GM21528 (cell line): ENCODE measurements around the gene B4GALNT3.

Source experiments
- ATAC-seq: cut with Tn5 transposase; IDR thresholded peaks from one replicate; pipeline ENCODE4 v1.9.1; 2021; ENCODE audit warnings: mild to moderate bottlenecking, moderate library complexity; ENCODE audit not compliant: unreplicated experiment, low FRiP score

B4GALNT3 gene

GRCh38 chr12:535396-535795 is 75.7 kb downstream of the B4GALNT3 start:
- no peak for ATAC-seq

GRCh38 chr12:536751-537245 is 77.1 kb downstream of the B4GALNT3 start:
- ATAC-seq = no peak

GRCh38 chr12:537772-538171 is 78.0 kb downstream of the B4GALNT3 start:
- ATAC-seq = no peak

DNA sequence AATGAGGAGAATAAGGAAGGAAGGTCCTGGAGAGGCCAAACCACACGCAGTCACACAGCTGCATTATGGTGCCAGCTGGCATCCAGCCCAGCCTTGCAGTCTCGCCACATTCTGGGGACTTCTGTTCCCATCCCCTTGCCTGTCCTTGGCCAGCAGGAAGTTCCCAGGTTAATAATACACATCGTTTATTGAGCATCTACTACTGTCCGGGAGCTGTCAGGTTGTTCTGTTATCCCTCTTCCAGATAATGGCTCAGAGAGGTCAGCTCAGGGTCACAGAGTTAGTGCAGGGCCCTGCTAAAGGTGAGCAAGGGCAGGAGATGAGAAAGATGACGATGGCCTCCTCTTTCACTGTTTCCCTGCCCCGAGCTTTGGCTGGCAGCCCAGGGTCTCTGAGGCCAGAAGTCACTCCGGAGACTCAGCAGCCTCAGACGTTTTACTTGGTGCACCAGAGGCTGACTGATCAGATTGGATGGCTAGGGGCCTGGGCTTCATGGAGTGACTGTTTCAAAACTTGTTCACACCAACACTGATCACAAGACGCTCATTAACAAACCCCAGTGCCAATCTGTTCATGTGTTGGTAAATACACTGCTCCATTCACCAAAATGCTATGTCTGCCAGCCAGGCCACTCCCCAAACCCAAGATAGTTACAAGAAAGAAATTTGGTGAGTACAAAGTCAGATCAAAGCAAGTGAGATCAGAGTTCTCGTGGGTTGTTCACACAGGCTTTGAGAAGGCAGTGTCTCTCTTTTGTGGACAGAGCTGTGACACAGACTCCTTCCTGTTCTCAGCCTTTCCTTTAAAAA is 79.2 kb downstream of the B4GALNT3 start:
- no peak for ATAC-seq

GRCh38 chr12:539540-540310 is 80.0 kb downstream of the B4GALNT3 start:
- no peak for ATAC-seq

DNA sequence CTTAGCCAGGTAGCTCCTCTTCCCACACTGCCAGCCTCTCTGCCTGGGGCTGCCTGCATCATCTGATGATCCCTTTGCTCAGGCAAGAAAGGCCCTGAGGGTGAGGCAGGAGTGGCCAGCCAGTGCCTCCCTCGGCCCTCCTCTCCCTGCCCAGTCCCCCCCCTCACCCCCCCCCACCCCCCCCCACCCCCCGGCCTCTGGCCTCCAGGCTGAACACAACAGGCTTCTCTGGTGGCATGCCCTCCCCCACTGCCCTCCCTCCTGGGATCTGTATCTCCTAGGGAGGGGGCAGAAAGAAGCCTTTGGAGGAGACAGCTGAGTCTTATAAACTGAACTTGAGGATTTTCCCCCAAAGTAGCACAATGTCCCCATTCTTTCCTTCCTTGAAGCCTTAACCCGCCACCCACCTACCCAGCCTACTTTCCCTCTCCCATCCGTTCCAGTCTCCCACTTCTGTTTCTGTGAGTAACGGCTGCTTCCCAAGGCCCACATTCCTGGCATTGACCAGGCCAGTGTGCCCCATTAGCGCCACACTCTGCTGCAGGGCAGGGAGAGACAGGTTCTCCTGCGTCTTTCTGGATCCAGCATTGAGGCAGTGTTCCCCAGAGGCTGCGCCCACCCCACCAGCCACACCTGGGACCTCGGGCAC is 82.1 kb downstream of the B4GALNT3 start:
- ATAC-seq = no peak

GRCh38 chr12:542395-543113 is 82.8 kb downstream of the B4GALNT3 start:
- no peak for ATAC-seq

- ATAC-seq = no peak
Measured at GRCh38 chr12:543114-543451, 83.3 kb downstream of the B4GALNT3 start.

- no peak for ATAC-seq
Measured at GRCh38 chr12:544142-544541, 84.4 kb downstream of the B4GALNT3 start.

DNA sequence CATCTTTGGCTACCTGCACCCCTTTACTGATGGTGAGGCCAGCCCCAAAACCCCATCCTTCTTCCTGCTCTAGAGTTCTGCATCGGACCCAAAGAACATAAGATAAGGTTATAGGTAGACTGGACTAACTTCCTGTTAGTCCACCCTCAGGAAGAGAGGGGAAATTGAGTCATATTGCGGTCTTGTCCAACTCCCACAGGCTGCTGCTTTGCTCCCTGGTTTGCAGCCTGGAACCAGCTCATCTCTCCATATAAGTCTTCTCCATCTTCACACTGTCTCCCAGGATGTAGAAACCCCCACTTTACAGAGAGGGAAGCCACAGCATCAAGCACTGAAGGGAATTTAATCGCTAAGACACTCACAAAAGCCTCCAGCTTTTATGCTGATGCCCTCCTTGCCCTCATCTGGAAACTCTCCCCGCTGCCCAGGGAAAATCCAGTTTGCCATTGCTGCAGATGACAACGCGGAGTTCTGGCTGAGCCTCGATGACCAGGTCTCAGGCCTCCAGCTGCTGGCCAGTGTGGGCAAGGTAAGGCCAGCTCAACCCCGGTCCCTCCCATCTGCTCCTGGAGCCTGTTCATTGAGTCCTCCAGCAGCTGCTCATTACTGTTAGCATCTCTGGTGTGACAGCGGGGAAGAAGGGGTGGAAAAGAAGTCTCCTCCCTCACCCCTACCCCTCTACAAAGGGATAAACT is 85.3 kb downstream of the B4GALNT3 start:
- no peak for ATAC-seq

DNA sequence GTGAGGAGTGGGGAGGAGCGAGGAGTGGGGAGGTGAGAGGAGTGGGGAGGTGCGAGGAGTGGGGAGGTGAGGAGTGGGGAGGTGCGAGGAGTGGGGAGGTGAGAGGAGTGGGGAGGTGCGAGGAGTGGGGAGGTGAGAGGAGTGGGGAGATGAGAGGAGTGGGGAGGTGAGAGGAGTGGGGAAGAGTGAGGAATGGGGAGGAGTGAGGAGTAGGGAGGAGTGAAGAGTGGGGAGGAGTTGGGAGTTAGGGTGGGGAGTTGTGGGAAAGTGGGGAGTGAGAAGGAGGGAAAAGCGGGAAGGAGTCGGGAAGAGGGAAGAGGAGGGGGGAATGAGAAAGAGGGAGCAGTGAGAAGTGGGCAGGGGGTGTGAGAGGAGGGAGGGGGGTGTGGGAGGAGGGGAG is 86.1 kb downstream of the B4GALNT3 start:
- no peak for ATAC-seq

DNA sequence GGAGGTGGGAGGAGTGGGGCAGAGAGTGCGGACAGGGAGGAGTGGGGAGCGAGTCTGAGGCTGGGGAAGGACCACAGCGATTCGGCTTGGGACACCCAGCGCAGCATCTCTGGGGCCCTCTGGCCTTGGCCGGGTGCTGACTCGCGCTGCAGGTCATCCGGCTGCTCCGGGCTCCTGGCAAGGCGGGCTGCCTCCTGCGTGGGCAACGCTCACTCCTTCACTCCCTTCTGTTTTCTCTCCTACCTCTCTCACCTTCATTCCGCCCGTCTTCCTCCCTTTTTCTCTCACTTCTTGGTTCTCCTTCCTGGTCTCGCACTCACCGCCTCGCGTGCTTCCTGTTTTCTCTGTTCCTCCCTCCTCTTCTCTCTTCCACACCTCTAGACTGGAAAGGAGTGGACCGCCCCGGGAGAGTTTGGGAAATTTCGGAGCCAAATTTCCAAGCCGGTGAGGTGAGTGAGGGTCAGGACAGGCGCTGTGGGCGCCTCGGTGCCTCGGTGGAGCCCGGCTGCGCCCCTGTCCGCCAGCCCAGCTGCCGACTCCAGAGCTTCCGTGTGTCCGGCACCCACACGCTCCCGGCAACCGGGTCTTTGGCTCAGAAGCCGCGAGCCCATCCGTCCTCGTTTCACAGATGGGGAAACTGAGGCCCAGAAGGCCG is 86.7 kb downstream of the B4GALNT3 start:
- ATAC-seq = no peak

DNA sequence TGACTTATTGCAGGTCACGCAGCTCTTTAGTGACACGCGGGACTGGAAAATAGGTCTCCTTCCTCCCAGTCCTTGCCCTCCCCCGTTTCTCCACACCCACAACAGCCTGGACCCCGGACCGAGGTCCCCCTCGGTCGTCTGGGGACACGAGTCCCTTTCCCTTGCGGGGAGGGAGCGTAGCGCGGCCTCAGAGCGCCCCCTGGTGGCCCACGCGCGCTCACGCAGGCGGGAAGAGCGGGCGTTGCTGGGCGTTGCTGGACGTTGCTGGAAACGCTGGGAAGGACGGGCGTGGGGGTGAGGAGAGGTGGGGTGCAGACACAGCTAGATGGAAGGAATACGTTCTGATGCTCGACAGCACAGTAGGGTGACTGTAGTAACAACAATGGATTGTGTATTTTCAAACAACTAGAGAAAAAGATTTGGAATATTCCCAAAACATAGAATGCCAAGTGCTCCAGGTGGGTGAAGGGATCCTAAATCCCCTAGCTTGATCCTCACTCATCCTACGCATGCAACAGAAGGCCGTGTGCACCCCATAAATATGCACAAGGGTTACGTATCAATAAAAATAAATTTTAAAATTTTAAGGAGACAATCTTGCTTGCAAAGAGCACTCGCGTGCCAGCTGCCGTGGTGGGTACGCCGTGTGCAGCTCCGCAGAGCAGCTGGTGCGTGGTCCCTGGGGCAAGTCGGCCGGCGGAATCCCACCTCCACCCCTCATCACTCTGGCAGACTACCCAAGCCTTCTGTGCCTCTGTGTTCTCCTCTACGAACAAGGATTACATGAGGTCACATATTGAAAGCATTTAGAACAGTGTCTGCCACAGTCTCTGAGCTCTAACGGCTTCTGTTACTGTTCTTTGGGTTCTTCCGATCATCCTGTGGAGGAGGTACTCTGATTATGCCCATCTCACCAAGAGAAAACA is 87.4 kb downstream of the B4GALNT3 start:
- no peak for ATAC-seq

GRCh38 chr12:547883-548470 is 88.2 kb downstream of the B4GALNT3 start:
- no peak for ATAC-seq

DNA sequence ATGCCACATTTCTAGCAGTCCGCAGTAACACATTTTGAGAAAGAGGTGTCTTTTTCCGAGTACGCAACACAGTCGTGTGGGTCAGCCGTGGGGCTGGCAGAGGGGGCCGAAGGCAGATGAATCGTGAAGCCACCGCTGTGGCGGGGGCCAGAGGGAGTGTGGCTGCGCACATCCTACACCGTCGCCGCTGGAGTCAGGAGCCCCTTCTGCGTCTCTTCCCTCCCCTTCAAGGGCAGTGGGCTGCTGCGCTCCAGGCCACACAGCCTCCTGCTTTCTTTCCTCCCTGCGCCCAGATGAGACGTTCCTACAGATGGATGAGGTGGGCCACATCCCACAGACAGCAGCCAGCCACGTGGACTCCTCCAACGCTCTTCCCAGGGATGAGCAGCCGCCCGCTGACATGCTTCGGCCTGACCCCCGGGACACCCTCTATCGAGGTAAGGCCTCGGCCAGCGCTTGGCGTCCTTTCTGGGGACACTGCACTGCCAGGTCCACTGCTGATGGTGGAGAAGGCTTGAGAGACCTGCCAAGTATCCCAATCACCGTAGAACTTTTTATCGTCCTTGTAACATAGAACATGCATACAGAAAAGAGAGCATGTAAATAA is 89.8 kb downstream of the B4GALNT3 start:
- no peak for ATAC-seq

GRCh38 chr12:550473-551260 is 90.9 kb downstream of the B4GALNT3 start:
- no peak for ATAC-seq

DNA sequence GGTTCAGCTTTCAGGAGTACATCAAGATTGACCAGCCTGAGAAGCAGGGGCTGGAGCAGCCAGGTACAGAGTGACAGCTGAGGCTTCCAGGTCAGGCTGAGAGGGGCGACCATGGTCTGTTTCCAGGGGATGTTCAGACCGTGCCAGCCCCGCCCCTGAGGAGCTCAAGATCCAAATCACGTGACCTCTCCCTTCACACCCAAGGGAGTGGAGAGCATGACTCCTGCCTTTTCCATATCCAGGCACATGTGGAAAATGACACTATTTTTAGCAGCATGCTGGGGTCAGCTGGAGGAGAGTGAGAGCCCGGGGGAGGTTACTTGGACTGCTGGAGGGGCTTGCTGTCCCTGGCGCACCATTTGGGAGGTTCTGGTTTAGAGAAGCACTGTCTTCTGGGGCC is 92.7 kb downstream of the B4GALNT3 start:
- no peak for ATAC-seq
